Neural cell (in vitro differentiated cells): ENCODE data around the gene CNNM3.

Experiments used
- CTCF ChIP-seq: fragments of 450-650 bp; IDR thresholded peaks from 2 replicates; pipeline ENCODE4 v1.5.1; 2014; ENCODE audit warnings: antibody characterized with exemption, mild to moderate bottlenecking, moderate library complexity; ENCODE audit not compliant: poor library complexity, severe bottlenecking
- EP300 ChIP-seq: fragments of 450-650 bp; conservative IDR thresholded peaks from 2 replicates; pipeline ENCODE4 v1.6.1; 2014; ENCODE audit warnings: antibody characterized with exemption, mild to moderate bottlenecking, moderate library complexity; ENCODE audit not compliant: poor library complexity, severe bottlenecking
- EZH2 ChIP-seq: fragments of 200-600, 300-800 bp; shearing (Covaris generic), sonication (generic); IDR thresholded peaks from 2 replicates; pipeline ENCODE4 v1.6.1; 2014; ENCODE audit warnings: antibody characterized with exemption, low read length, borderline replicate concordance, mild to moderate bottlenecking; ENCODE audit not compliant: insufficient read depth, poor library complexity, severe bottlenecking
- MXI1 ChIP-seq: fragments of 450-650 bp; conservative IDR thresholded peaks from 2 replicates; pipeline ENCODE4 v1.6.1; 2014; ENCODE audit warnings: antibody characterized with exemption, mild to moderate bottlenecking; ENCODE audit not compliant: poor library complexity, severe bottlenecking
- POLR2AphosphoS5 ChIP-seq: IDR thresholded peaks from 2 replicates; pipeline ENCODE4 v1.6.1; 2012
- RAD21 ChIP-seq: fragments of 450-650 bp; conservative IDR thresholded peaks from 2 replicates; pipeline ENCODE4 v1.6.1; 2014; ENCODE audit warnings: antibody characterized with exemption, mild to moderate bottlenecking, moderate library complexity
- SMC3 ChIP-seq: fragments of 450-650 bp; conservative IDR thresholded peaks from 2 replicates; pipeline ENCODE4 v1.6.1; 2014; ENCODE audit warnings: antibody characterized with exemption, mild to moderate bottlenecking, moderate library complexity; ENCODE audit not compliant: poor library complexity
- TAF1 ChIP-seq: IDR thresholded peaks from 2 replicates; pipeline ENCODE4 v1.6.1; 2012; ENCODE audit warnings: low read depth
- TF ChIP-seq, protein P1 (sequence below): IDR thresholded peaks from 2 replicates; pipeline ENCODE4 v1.6.1; 2012; ENCODE audit warnings: borderline replicate concordance

DNA sequence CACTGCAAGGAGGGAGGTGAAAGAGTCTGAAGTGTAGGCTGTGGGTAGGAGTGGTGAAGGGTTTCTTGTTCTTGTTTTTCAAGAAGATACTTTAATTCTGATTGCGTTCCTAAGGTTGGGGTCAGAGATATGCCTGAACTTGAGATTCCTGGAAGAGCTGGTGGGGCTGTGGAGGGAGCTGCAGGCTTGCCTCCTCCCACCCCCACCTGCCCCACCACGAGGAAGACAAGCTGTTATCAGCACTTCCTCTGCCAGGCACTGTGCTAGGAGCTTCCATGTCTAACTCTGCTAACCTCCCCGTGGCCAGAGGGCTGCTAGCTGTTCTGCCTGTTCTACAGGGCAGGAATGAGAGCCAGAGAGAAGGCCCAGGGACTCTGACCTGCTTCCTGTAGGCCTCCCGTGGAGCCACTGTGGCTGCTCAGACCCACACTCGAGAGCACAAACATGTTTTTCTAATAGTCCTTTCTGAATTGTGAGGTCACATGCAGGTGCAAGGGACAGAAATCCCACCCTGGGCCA, 14.0 kb downstream of the CNNM3 start:
- TF ChIP-seq SMC3 (no peak), CTCF (no peak), POLR2AphosphoS5 (peak; percentile 6), EZH2 (no peak), TAF1 (no peak), RAD21 (no peak), EP300 (no peak), MXI1 (no peak)
- TF ChIP-seq, protein P1, sequence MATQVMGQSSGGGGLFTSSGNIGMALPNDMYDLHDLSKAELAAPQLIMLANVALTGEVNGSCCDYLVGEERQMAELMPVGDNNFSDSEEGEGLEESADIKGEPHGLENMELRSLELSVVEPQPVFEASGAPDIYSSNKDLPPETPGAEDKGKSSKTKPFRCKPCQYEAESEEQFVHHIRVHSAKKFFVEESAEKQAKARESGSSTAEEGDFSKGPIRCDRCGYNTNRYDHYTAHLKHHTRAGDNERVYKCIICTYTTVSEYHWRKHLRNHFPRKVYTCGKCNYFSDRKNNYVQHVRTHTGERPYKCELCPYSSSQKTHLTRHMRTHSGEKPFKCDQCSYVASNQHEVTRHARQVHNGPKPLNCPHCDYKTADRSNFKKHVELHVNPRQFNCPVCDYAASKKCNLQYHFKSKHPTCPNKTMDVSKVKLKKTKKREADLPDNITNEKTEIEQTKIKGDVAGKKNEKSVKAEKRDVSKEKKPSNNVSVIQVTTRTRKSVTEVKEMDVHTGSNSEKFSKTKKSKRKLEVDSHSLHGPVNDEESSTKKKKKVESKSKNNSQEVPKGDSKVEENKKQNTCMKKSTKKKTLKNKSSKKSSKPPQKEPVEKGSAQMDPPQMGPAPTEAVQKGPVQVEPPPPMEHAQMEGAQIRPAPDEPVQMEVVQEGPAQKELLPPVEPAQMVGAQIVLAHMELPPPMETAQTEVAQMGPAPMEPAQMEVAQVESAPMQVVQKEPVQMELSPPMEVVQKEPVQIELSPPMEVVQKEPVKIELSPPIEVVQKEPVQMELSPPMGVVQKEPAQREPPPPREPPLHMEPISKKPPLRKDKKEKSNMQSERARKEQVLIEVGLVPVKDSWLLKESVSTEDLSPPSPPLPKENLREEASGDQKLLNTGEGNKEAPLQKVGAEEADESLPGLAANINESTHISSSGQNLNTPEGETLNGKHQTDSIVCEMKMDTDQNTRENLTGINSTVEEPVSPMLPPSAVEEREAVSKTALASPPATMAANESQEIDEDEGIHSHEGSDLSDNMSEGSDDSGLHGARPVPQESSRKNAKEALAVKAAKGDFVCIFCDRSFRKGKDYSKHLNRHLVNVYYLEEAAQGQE: no peak
